Skeletal muscle satellite cell (primary cell): ENCODE data around the gene USB1.

ENCODE experiments used
- H3K27me3 ChIP-seq: 2 replicates; pipeline ENCODE4 v1.7.0; 2013; ENCODE audit warnings: low read length; ENCODE audit not compliant: control insufficient read depth, insufficient read depth
- H3K36me3 ChIP-seq: 2 replicates; pipeline ENCODE4 v1.7.0; 2013; ENCODE audit warnings: mild to moderate bottlenecking, control low read depth, low read length; ENCODE audit not compliant: insufficient read depth
- H3K4me1 ChIP-seq: 2 replicates; pipeline ENCODE4 v1.7.0; 2013; ENCODE audit warnings: low read length; ENCODE audit not compliant: control insufficient read depth, insufficient read depth
- H3K4me2 ChIP-seq: 2 replicates; pipeline ENCODE4 v1.7.0; 2013; ENCODE audit warnings: mild to moderate bottlenecking, low read length
- H3K4me3 ChIP-seq: 2 replicates; pipeline ENCODE4 v1.7.0; 2013; ENCODE audit warnings: low read length
- H3K9ac ChIP-seq: 2 replicates; pipeline ENCODE4 v1.7.0; 2013; ENCODE audit warnings: mild to moderate bottlenecking, low read depth, low read length, moderate library complexity
- H3K9me3 ChIP-seq: replicated peaks from 2 replicates; pipeline ENCODE4 v1.7.0; 2013; ENCODE audit warnings: mild to moderate bottlenecking, control low read depth, low read length

Gene USB1

DNA sequence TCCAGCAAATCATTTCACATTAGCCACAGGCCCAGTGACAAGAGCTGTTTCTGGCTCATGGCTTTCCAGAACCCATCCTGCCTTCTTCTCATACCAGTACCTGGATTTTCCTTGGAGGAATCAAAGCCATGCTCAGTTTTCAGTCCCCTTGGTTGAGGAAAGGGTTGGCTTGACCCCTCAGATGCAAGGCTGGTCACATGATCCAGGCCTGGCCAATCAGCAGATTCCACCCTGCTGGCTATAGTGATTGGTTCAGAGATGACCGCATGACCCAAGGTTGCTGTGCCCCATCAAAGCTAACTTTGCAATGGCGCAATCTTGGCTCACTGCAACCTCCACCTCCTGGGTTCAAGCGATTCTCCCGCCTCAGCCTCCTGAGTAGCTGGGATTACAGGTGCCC lies 69.4 kb downstream of the USB1 start:
- H3K4me1 ChIP-seq: no peaks in the 10 kb centered on the region
- H3K27me3 ChIP-seq: no peaks in the 10 kb centered on the region
- H3K4me3 ChIP-seq: no peak overlapping the region
- H3K4me2 ChIP-seq: no peak overlapping the region
- no peaks in the 10 kb centered on the region for H3K9me3 ChIP-seq
- no peak overlapping the region for H3K9ac ChIP-seq
- no peaks in the 10 kb centered on the region for H3K36me3 ChIP-seq
